Measurements from ENCODE around the gene MANEA. TPM values are rescaled to one million over a fixed set of nuclear protein-coding genes. Genes with fewer than 3 reads are reported as not detected.
"Not testable (repeated sequence)": the region's sequence is repeated elsewhere in the genome, so short reads cannot be mapped to it uniquely, and the experiment has no call there.

MANEA gene
- total RNA-seq, 2 donors from 2014 or later, result 77.8 to 141 TPM

- Mint-ChIP-seq H3K9me3 (peaks cover 16% of the 10 kb centered on the region), H3K36me3 (ENCODE audit: low read depth) (peaks cover 47% of the 10 kb centered on the region), H3K4me1 (peaks cover 27% of the 10 kb centered on the region), H3K27ac (peak overlapping the region; percentile 93)
- peak; percentile 41 for TF ChIP-seq CTCF (conservative IDR thresholded peaks at IDR 0.05)
- H3K9me3 ChIP-seq (ENCODE audit: control insufficient read depth, low read length), result peaks cover 37% of the 10 kb centered on the region
- peaks cover 13% of the 10 kb centered on the region for H3K4me1 ChIP-seq (ENCODE audit: control insufficient read depth, insufficient read depth, low read length)
- WGBS, 2 experiments (ENCODE audit: insufficient coverage in 1 of 2, insufficient read length in 1 of 2), result 10 to 60% methylated on average over 1 to 5 of the region's 5 CpGs
- not testable (repeated sequence) for H3K27me3 Mint-ChIP-seq (ENCODE audit: insufficient read depth); H3K27me3 ChIP-seq (ENCODE audit: control insufficient read depth, insufficient read depth, low read length, poor library complexity, severe bottlenecking); H3K4me3 ChIP-seq (ENCODE audit: low read length); H3K27ac ChIP-seq (ENCODE audit: low read depth, low read length); H3K4me3 Mint-ChIP-seq
- peaks cover 59% of the 10 kb centered on the region for H3K36me3 ChIP-seq (ENCODE audit: control insufficient read depth, insufficient read depth, low read length)
- peak overlapping the region; percentile 47 for H3K9ac ChIP-seq (ENCODE audit: extremely low read depth, low read length, poor library complexity, severe bottlenecking)
- DNase-seq, result peak; percentile 84
Observed at GRCh38 chr6:95560956-95561355, 16.4 kb upstream of the MANEA start.

DNA sequence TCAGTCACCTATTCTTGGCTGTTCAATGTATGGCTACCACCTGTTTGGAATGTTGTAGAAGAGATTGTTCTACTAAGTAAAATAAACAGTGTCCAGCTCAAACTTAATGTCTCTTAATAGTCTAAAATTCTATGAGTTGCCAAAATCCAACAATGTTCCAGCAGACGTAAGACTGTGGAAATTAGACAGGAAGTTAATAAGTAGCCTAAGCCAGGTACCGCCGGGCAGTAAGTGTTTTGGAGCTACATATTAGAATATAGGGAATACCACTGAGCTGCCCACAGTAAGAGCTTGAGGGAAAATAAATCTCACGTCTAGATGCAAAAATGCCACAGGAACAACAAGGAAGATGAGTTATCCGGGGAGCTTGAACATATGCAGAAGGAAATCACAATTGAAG lies 7.8 kb upstream of the MANEA start:
- Histone ChIP-seq H3K4me1 (ENCODE audit: control insufficient read depth, insufficient read depth, low read length) (peaks cover 6% of the 10 kb centered on the region), H3K9me3 (ENCODE audit: control insufficient read depth, low read length) (no peaks in the 10 kb centered on the region), H3K4me3 (ENCODE audit: low read length) (no peak overlapping the region), H3K27ac (ENCODE audit: low read depth, low read length) (no peak overlapping the region), H3K9ac (ENCODE audit: extremely low read depth, low read length, poor library complexity, severe bottlenecking) (no peak overlapping the region), H3K36me3 (ENCODE audit: control insufficient read depth, insufficient read depth, low read length) (peaks cover 50% of the 10 kb centered on the region), H3K27me3 (ENCODE audit: control insufficient read depth, insufficient read depth, low read length, poor library complexity, severe bottlenecking) (no peaks in the 10 kb centered on the region)
- H3K27ac Mint-ChIP-seq, result no peak overlapping the region
- no peaks in the 10 kb centered on the region for H3K9me3 Mint-ChIP-seq
- H3K4me3 Mint-ChIP-seq, result no peak overlapping the region
- H3K4me1 Mint-ChIP-seq, result peaks cover 37% of the 10 kb centered on the region
- no peak for DNase-seq
- TF ChIP-seq CTCF (conservative IDR thresholded peaks at IDR 0.05), result no peak
- 89 to 97% methylated on average over 3 to 5 of the region's 5 CpGs for WGBS, 2 experiments (ENCODE audit: insufficient coverage in 1 of 2, insufficient read length in 1 of 2)
- no peaks in the 10 kb centered on the region for H3K27me3 Mint-ChIP-seq (ENCODE audit: insufficient read depth)
- H3K36me3 Mint-ChIP-seq (ENCODE audit: low read depth), result peaks cover 25% of the 10 kb centered on the region

GRCh38 chr6:95572098-95572497 lies 5.2 kb upstream of the MANEA start:
- DNase-seq, result no peak
- Mint-ChIP-seq H3K9me3 (no peaks in the 10 kb centered on the region), H3K4me3 (no peak overlapping the region), H3K4me1 (peaks cover 37% of the 10 kb centered on the region), H3K27ac (no peak overlapping the region), H3K27me3 (ENCODE audit: insufficient read depth) (no peaks in the 10 kb centered on the region), H3K36me3 (ENCODE audit: low read depth) (peaks cover 17% of the 10 kb centered on the region)
- H3K4me3 ChIP-seq (ENCODE audit: low read length), result peak overlapping the region; percentile 99
- no peak overlapping the region for H3K27ac ChIP-seq (ENCODE audit: low read depth, low read length)
- WGBS, 2 experiments (ENCODE audit: insufficient coverage in 1 of 2, insufficient read length in 1 of 2), result 94 to 100% methylated on average over 1 to 2 of the region's 2 CpGs
- no peaks in the 10 kb centered on the region for H3K27me3 ChIP-seq (ENCODE audit: control insufficient read depth, insufficient read depth, low read length, poor library complexity, severe bottlenecking)
- H3K36me3 ChIP-seq (ENCODE audit: control insufficient read depth, insufficient read depth, low read length), result peaks cover 43% of the 10 kb centered on the region
- TF ChIP-seq CTCF (conservative IDR thresholded peaks at IDR 0.05), result no peak
- H3K9me3 ChIP-seq (ENCODE audit: control insufficient read depth, low read length), result no peaks in the 10 kb centered on the region
- H3K9ac ChIP-seq (ENCODE audit: extremely low read depth, low read length, poor library complexity, severe bottlenecking), result no peak overlapping the region
- H3K4me1 ChIP-seq (ENCODE audit: control insufficient read depth, insufficient read depth, low read length), result peaks cover 6% of the 10 kb centered on the region

All from endodermal cell (in vitro differentiated cells).